Upper lobe of left lung (tissue), 6 donors: ENCODE data around the gene PLPPR3. TPM values are rescaled to one million over a fixed set of nuclear protein-coding genes. Genes with fewer than 3 reads are reported as not detected.

Source experiments
- ATAC-seq, 2 donors: fragments of 200-7000 bp; cut with Tn5 transposase; one replicate each; pipeline ENCODE4 v1.9.1; 2022; ENCODE audit warnings: mild to moderate bottlenecking in 2 of 2, moderate library complexity in 2 of 2; ENCODE audit not compliant: low FRiP score in 2 of 2
- DNase-seq, 2 donors: peaks; one replicate each; pipeline ENCODE4 v3.0.0-alpha.2; 2019 to 2020
- H3K27ac ChIP-seq, 4 donors: fragments of 200-600 bp; sonication (generic); one replicate each; pipeline ENCODE4 v1.5.1; 2016 to 2019
- H3K27me3 ChIP-seq, 4 donors: fragments of 200-600 bp; sonication (generic); one replicate each; pipeline ENCODE4 v1.5.1; 2017 to 2019
- H3K36me3 ChIP-seq, 4 donors: fragments of 200-600 bp; sonication (generic); one replicate each; pipeline ENCODE4 v1.5.1; 2016 to 2019
- H3K4me1 ChIP-seq, 4 donors: fragments of 200-600 bp; sonication (generic); one replicate each; pipeline ENCODE4 v1.5.1; 2018 to 2019
- H3K4me3 ChIP-seq, 4 donors: fragments of 200-600 bp; sonication (generic); one replicate each; pipeline ENCODE4 v1.5.1; 2017 to 2019; ENCODE audit warnings: mild to moderate bottlenecking in 2 of 4, moderate library complexity in 1 of 4
- H3K9me3 ChIP-seq, 4 donors: fragments of 200-600 bp; sonication (generic); one replicate each; pipeline ENCODE4 v1.5.1; 2018 to 2019
- EP300 ChIP-seq, 4 donors: sonication (generic); formaldehyde crosslinking; IDR thresholded peaks; one replicate each; pipeline ENCODE4 v1.5.1; 2017; ENCODE audit warnings: antibody characterized with exemption in 4 of 4, control low read depth in 2 of 4
- POLR2A ChIP-seq, 4 donors: fragments of 450-650 bp; IDR thresholded peaks; one replicate each; pipeline ENCODE4 v1.5.1; 2016 to 2017; ENCODE audit warnings: antibody characterized with exemption in 4 of 4, mild to moderate bottlenecking in 2 of 4
- POLR2AphosphoS5 ChIP-seq, 2 donors: sonication (generic); formaldehyde crosslinking; IDR thresholded peaks; one replicate each; pipeline ENCODE4 v1.5.1; 2017; ENCODE audit warnings: antibody characterized with exemption in 2 of 2
- WGBS, 2 donors: methylation state at CpG; one replicate each; pipeline ENCODE4 v1.1.5; 2017 to 2018; 5-methylcytosine and 5-hydroxymethylcytosine counted together
- total RNA-seq, 6 donors: library from RNA; depleted of rRNA in 4 of 6; stranded (reverse); fragments of >200 nt in 4 of 6; gene quantifications; one replicate each; pipeline versions ENCODE4 v1.1.0 to v1.2.1, GENCODE V29; 2016 to 2021
- TF ChIP-seq, protein P1 (sequence below), 6 experiments: fragments of 450-650 bp in 4 of 6; fragments of 200-600 bp in 2 of 6; sonication (generic) in 2 of 6; IDR thresholded peaks; one replicate each; pipeline ENCODE4 v1.5.1; 2016 to 2019; ENCODE audit warnings: antibody characterized with exemption in 6 of 6
- donor health status: DM: no; HTN: no; CAD: no; lungs with moderate emphysema.
- donor health status: DM: no; HTN: yes; CAD: no; lungs with severe emphysema.

The PLPPR3 gene
- total RNA-seq, 6 donors from 2014 or later, result 0.63 to 14.2 (median 5.6) TPM

DNA sequence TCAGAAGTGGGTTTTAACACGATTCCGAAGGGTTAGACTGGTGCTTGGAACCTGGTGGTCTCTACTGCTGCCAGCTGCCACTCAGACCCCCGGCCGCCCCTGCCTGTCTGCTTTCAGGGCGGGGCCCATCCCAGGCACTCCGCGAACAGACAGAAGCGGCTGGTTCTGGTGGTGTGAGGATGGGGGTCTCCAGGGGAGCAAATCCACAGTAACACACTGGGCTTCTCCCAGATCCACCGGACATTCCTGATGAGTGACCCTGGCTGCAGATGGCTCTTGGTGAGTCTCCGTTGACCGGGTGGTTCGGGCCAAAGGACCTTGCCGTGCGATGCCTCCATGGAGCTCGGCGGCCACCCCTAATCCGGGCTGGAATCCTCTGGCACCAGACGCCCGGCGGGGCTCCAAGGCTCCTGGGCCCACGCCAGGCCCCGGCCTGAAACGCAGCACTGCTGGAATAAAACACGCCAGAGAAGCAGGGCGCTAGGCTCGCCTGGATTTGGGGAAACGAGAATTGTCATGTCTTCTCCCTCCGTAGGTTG lies 26.6 kb downstream of the PLPPR3 start:
- Histone ChIP-seq H3K4me3 (no peak overlapping the region), H3K27ac (peak overlapping the region in 3 of 4 donors; percentile 34 to 100 (median 97)), H3K36me3 (peaks cover 0 to 17% (median 5%) of the 10 kb centered on the region in 4 donors), H3K9me3 (no peaks in the 10 kb centered on the region), H3K27me3 (no peaks in the 10 kb centered on the region), H3K4me1 (peaks cover 37 to 61% (median 57%) of the 10 kb centered on the region in 4 donors)
- peak in 1 of 2 donors; percentile 90 for DNase-seq
- no peak for ATAC-seq
- TF ChIP-seq, protein P1, sequence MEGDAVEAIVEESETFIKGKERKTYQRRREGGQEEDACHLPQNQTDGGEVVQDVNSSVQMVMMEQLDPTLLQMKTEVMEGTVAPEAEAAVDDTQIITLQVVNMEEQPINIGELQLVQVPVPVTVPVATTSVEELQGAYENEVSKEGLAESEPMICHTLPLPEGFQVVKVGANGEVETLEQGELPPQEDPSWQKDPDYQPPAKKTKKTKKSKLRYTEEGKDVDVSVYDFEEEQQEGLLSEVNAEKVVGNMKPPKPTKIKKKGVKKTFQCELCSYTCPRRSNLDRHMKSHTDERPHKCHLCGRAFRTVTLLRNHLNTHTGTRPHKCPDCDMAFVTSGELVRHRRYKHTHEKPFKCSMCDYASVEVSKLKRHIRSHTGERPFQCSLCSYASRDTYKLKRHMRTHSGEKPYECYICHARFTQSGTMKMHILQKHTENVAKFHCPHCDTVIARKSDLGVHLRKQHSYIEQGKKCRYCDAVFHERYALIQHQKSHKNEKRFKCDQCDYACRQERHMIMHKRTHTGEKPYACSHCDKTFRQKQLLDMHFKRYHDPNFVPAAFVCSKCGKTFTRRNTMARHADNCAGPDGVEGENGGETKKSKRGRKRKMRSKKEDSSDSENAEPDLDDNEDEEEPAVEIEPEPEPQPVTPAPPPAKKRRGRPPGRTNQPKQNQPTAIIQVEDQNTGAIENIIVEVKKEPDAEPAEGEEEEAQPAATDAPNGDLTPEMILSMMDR (IDR thresholded peaks at IDR 0.05), result no peak
- TF ChIP-seq POLR2A (IDR thresholded peaks at IDR 0.05) (no peak), POLR2AphosphoS5 (IDR thresholded peaks at IDR 0.05) (no peak), EP300 (IDR thresholded peaks at IDR 0.05) (no peak)
- whole genome bisulfite sequencing, 2 donors, result 77 to 97% methylated on average over 17 to 28 of the region's 28 CpGs

- Histone ChIP-seq H3K36me3 (peaks cover 0 to 5% (median 0%) of the 10 kb centered on the region in 4 donors), H3K9me3 (no peaks in the 10 kb centered on the region), H3K27ac (peak overlapping the region in 2 of 4 donors; percentile 32 to 88), H3K4me3 (no peak overlapping the region), H3K4me1 (peaks cover 36 to 61% (median 57%) of the 10 kb centered on the region in 4 donors), H3K27me3 (no peaks in the 10 kb centered on the region)
- WGBS, 2 donors, result 89 to 91% methylated on average over 11 to 12 of the region's 12 CpGs
- ATAC-seq (no peak), DNase-seq (peak in 1 of 2 donors; percentile 61)
- TF ChIP-seq EP300 (IDR thresholded peaks at IDR 0.05), result no peak
- TF ChIP-seq, protein P1 (IDR thresholded peaks at IDR 0.05), result no peak
- TF ChIP-seq POLR2AphosphoS5 (IDR thresholded peaks at IDR 0.05), result no peak
- no peak for TF ChIP-seq POLR2A (IDR thresholded peaks at IDR 0.05)
Measured at GRCh38 chr19:793806-794205, 27.9 kb downstream of the PLPPR3 start.

GRCh38 chr19:792306-792885 lies 29.4 kb downstream of the PLPPR3 start:
- no peak for DNase-seq
- H3K4me1 ChIP-seq, result peaks cover 45 to 61% (median 59%) of the 10 kb centered on the region in 4 donors

DNA sequence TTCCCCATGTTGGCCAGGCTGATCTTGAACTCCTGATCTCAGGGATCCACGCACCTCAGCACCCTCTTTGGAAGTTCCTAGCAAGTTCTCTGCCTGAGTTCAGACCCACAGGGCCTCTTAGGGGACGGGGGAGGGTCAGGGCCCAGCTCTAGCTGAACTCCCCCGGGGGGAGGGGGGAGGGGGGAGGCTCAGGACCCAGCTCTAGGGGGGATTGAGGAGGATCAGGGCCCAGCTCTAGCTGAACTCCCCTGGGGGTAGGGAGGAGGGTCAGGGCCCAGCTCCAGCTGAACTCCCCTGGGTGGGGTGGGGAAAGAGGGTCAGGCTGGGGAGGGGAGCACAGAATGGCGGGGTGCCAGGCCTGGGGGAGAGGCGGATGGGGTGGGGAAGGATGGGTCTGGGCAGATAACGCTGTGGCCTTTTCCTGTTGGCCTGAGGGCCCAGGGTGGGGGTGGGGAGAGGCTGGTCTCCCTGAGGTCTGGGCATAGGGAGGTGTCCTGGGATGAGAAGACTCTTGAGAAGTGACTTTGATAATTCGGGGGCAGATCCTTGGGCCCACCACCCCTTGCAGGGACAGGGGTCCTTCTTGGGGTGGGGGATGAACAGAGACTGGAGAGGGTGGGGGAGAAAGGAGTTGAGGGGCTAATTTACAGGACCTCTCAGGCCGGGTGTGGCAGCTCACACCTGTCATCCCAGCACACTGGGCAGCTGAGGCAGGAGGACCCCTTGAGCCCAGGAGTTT lies 30.0 kb downstream of the PLPPR3 start:
- H3K4me3 ChIP-seq, result no peak overlapping the region
- peak in 1 of 2 donors; percentile 26 for ATAC-seq
- 47 to 53% methylated on average over 5 to 8 of the region's 8 CpGs for WGBS, 2 donors

More at GRCh38 chr19:792306-792885, 29.4 kb downstream of the PLPPR3 start:
- 60 to 71% methylated on average over 12 to 16 of the region's 16 CpGs for WGBS, 2 donors
- H3K27me3 ChIP-seq, result no peaks in the 10 kb centered on the region
- TF ChIP-seq POLR2A (IDR thresholded peaks at IDR 0.05), result no peak
- no peak for TF ChIP-seq EP300 (IDR thresholded peaks at IDR 0.05)
- TF ChIP-seq POLR2AphosphoS5 (IDR thresholded peaks at IDR 0.05), result no peak
- TF ChIP-seq, protein P1 (IDR thresholded peaks at IDR 0.05), result no peak
- no peaks in the 10 kb centered on the region for H3K9me3 ChIP-seq
- ATAC-seq, result no peak
- H3K4me3 ChIP-seq, result no peak overlapping the region
- H3K27ac ChIP-seq, result peak overlapping the region; percentile 76 to 88 (median 80)
- no peaks in the 10 kb centered on the region for H3K36me3 ChIP-seq

More for the DNA sequence above, 30.0 kb downstream of the PLPPR3 start:
- DNase-seq, result no peak
- no peaks in the 10 kb centered on the region for H3K27me3 ChIP-seq
- TF ChIP-seq EP300 (IDR thresholded peaks at IDR 0.05) (no peak), POLR2A (IDR thresholded peaks at IDR 0.05) (no peak), POLR2AphosphoS5 (IDR thresholded peaks at IDR 0.05) (peak in 1 of 2 donors; percentile 32)
- TF ChIP-seq, protein P1 (IDR thresholded peaks at IDR 0.05), result no peak
- no peaks in the 10 kb centered on the region for H3K36me3 ChIP-seq
- peaks cover 47 to 61% (median 59%) of the 10 kb centered on the region in 4 donors for H3K4me1 ChIP-seq
- H3K27ac ChIP-seq, result peak overlapping the region; percentile 76 to 88 (median 80)
- no peaks in the 10 kb centered on the region for H3K9me3 ChIP-seq
